Renal cortical epithelial cell (primary cell): ENCODE data around the gene DHRS3. TPM values are rescaled to one million over a fixed set of nuclear protein-coding genes. Genes with fewer than 3 reads are reported as not detected.

Experiments used
- DNase-seq: peaks from one replicate; pipeline ENCODE4 v3.0.0-alpha.2; 2011; ENCODE audit warnings: low read depth
- total RNA-seq: library from RNA; depleted of rRNA; stranded (reverse); fragments of >200 nt; gene quantifications from 2 replicates; pipeline ENCODE4 v1.2.3, GENCODE V29; 2014

The DHRS3 gene
- total RNA-seq, 1 donor from 2014 or later: 28.9 TPM

- DNase-seq: no peak
These were observed 504 bp downstream of the DHRS3 start for GRCh38 chr1:12617511-12617900.

- no peak for DNase-seq
These were observed 1.2 kb downstream of the DHRS3 start for GRCh38 chr1:12616709-12617373.

GRCh38 chr1:12615865-12616708 lies 1.9 kb downstream of the DHRS3 start:
- DNase-seq: peak; percentile 68

GRCh38 chr1:12615159-12615864 lies 2.7 kb downstream of the DHRS3 start:
- no peak for DNase-seq

GRCh38 chr1:12614402-12615158 lies 3.4 kb downstream of the DHRS3 start:
- DNase-seq: no peak

GRCh38 chr1:12613180-12613579 lies 4.8 kb downstream of the DHRS3 start:
- DNase-seq: no peak

GRCh38 chr1:12610941-12611340 lies 7.1 kb downstream of the DHRS3 start:
- no peak for DNase-seq

GRCh38 chr1:12610305-12610935 lies 7.6 kb downstream of the DHRS3 start:
- DNase-seq: no peak

GRCh38 chr1:12609469-12610003 lies 8.5 kb downstream of the DHRS3 start:
- no peak for DNase-seq

GRCh38 chr1:12608311-12608957 lies 9.6 kb downstream of the DHRS3 start:
- no peak for DNase-seq

- no peak for DNase-seq
These were observed 10.7 kb downstream of the DHRS3 start for GRCh38 chr1:12607263-12607662.

GRCh38 chr1:12604986-12605385 lies 13.0 kb downstream of the DHRS3 start:
- DNase-seq: no peak

GRCh38 chr1:12604114-12604874 lies 13.7 kb downstream of the DHRS3 start:
- peak; percentile 99 for DNase-seq

GRCh38 chr1:12603224-12603623 lies 14.8 kb downstream of the DHRS3 start:
- DNase-seq: no peak

GRCh38 chr1:12602659-12603024 lies 15.4 kb downstream of the DHRS3 start:
- no peak for DNase-seq

- peak; percentile 95 for DNase-seq
These were observed 16.0 kb downstream of the DHRS3 start for GRCh38 chr1:12601700-12602658.

- DNase-seq: no peak
These were observed 17.0 kb downstream of the DHRS3 start for GRCh38 chr1:12600880-12601633.

- DNase-seq: no peak
These were observed 17.7 kb downstream of the DHRS3 start for GRCh38 chr1:12600335-12600734.
